UCSD-AML1 (cell line): Measurements from ENCODE around the gene SLFN14.
"Not testable (repeated sequence)": the region's sequence is repeated elsewhere in the genome, so short reads cannot be mapped to it uniquely, and the experiment has no call there.

Experiments
- DNase-seq: peaks from one replicate; lab custom pipeline; 2025; ENCODE audit not compliant: unreplicated experiment; lab: John Stamatoyannopoulos, UW

The SLFN14 gene

DNA sequence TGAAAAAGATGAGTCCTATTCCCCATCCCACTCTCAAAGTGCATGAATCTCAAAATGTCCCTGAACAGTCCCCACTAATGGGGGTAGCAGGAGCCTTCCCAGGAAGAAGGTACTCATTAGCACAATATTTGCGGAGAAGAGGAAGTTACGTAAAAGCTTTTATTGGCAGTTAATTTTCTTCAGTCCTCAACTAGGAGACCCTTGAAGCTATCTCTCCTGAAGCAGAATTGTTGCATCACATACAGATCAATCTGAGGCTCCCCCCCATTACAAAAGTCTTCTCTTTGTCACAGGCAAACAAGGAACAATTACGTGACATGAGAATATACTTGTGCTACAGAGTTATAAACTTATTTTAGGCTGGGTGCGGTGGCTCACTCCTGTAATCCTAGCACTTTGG lies 37.3 kb downstream of the SLFN14 start:
- DNase-seq: no peak

DNA sequence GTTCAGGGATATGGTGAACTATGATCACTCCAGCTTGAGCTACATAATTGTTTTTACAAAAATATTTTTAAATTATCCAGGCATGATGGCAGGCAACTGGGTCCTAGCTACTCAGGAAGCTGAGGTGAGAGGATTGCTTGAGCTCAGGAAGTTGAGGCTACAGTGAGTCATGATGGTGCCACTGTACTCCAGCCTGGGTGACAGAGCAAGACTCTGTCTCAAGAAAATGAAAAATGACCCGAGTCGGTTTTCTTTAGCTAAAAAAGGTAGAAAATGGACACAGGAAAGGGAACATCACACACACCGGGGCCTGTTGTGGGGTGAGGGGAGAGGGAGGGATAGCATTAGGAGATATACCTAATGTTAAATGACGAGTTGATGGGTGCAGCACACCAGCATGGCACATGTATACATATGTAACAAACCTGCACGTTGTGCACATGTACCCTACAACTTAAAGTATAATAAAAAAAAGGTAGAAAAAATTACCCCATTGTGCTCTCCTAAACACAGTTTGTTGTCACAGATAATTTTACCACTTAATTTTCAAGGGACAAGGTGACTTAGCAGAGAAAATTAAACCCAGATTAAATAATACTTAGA lies 38.9 kb downstream of the SLFN14 start:
- DNase-seq: peak; percentile 40

DNA sequence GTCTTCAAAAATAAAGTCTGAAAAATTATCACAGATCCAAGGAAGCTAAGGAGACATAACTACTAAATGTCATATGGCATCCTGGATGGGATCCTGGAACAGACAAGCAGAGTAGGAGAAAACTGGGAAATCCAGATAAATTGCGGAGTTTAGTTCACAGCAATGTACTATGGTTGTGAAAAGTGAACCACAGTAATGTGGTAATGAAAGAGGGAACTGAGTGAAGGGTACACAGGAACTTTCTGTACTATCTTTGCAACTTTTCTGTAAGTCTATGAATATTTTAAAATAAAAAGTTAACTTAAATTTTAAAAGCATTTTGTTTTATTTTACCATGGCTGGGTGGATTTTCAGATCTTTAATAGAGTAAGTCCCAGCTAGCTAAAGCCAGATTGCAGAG lies 39.5 kb downstream of the SLFN14 start:
- no peak for DNase-seq

DNA sequence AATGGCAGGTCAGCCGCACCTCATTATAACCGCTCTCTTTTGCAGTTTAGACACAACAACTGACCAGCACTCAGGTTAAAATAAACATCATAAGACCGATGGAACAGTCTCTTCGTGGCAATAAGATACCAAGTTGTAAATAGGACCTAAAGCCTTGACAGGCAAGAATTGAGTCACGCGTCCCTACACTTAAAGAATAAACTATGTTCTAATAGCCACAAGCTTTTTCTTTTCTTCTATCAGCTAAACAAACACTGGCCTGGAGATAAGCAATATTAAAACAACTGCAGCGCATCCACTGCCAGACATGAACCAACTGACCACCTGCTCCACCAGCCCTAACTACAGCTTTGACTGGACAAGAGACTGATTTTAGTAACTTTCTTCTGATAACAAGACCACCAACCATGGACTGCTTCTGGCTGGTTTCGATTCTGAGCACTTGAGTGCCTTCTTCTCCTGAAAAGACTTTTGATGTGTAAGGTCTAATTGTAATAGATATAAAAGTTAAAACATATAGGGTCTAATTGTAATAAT lies 40.6 kb downstream of the SLFN14 start:
- DNase-seq: no peak

DNA sequence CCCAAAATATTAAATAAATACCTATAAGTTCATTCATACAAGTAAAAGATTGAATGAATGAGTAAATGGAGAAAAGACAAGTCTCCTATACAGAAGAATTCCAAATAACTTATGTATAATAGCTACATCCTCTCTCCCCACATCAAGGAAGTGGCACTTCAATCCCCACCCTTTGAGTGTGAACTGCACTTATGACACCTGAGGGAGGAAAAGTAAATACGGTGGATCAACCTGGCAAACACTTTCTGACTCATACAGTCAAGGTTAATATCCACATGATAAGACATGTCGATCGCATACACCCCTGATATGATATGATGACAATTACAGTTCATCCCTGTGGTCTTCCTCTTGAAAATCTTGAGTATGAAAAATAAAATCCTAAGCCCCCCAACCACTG lies 41.2 kb downstream of the SLFN14 start:
- DNase-seq: no peak

DNA sequence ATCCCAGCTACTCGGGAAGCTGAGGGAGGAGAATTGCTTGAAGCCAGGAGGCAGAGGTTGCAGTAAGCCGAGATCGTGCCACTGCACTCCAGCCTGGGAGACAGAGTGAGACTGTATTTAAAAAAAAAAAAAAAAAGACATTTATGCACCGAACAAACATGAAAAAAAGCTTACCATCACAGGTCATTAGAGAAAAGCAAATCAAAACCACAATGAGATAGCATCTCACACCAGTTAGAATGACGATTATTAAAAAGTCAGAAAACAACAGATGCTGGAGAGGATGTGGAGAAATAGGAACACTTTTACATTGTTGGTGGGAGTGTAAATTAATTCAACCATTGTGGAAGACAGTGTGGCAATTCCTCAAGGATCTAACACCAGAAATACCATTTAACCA lies 42.2 kb downstream of the SLFN14 start:
- DNase-seq: not testable (repeated sequence)

DNA sequence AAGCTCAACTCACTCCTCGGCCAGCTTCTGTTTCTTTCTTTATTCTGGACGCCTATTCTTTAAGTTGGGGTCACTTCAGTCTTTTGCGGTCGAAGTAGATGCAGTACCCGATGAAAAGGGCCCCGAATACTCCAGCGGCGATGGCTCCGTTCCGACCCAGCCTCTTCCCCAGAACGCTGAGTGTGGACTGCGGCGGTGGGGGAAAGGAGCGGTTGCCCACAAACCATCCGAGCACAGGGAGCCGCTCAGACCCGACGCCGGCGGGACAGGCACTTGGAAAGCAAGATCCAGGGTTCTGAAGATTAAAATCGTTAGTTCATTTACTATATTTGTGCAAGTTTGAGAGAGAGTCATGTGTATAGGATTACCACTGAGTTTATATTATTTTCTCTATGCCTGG lies 45.6 kb downstream of the SLFN14 start:
- DNase-seq: no peak

DNA sequence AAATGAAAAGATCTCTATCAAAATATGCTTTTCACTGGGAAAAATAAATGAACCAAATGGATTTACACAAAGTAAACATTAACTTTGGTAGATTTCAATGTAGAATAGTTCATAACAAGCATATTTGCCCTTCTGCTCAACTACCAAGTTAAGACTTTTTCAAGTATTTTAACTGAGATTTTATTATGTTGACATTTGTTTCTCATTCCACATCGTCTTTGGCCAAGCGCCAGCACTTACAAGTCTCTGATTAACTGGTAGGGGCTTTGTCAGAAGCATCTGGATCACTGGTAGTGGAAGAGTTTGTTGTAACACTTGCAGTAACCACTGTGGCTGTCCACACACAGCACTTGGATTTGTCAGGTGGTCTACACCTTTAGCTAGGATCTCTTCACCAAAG lies 46.1 kb downstream of the SLFN14 start:
- DNase-seq: no peak
